Aorta (tissue), 5 donors: ENCODE measurements around the gene FOXC2. TPM values are rescaled to one million over a fixed set of nuclear protein-coding genes. Genes with fewer than 3 reads are reported as not detected.

Experiments
- ATAC-seq: fragments of 200-7000 bp; cut with Tn5 transposase; one replicate; pipeline ENCODE4 v1.9.1; 2022; ENCODE audit warnings: moderate library complexity; ENCODE audit not compliant: low FRiP score
- DNase-seq, 2 donors: peaks; one replicate each; pipeline ENCODE4 v3.0.0-alpha.2; 2020
- H3K27ac ChIP-seq, 2 donors: one replicate each; pipeline ENCODE4 v1.5.1; 2013; ENCODE audit warnings: low read length in 2 of 2, mild to moderate bottlenecking in 2 of 2, moderate library complexity in 2 of 2, control low read depth in 1 of 2, inconsistent platforms in 1 of 2, low read depth in 1 of 2
- H3K27me3 ChIP-seq, 2 donors: one replicate each; pipeline ENCODE4 v1.6.1; 2013; ENCODE audit warnings: control low read depth in 1 of 2, low read length in 1 of 2, mild to moderate bottlenecking in 1 of 2, moderate library complexity in 1 of 2; ENCODE audit not compliant: insufficient read depth in 2 of 2, control insufficient read depth in 1 of 2
- H3K36me3 ChIP-seq, 2 donors: one replicate each; pipeline ENCODE4 v1.6.1; 2013; ENCODE audit warnings: control low read depth in 1 of 2, low read length in 1 of 2, mild to moderate bottlenecking in 1 of 2; ENCODE audit not compliant: insufficient read depth in 2 of 2, control insufficient read depth in 1 of 2
- H3K4me1 ChIP-seq, 2 donors: one replicate each; pipeline ENCODE4 v1.6.1; 2013; ENCODE audit warnings: low read length in 2 of 2, control low read depth in 1 of 2, mild to moderate bottlenecking in 1 of 2, moderate library complexity in 1 of 2; ENCODE audit not compliant: insufficient read depth in 2 of 2, control insufficient read depth in 1 of 2
- H3K4me3 ChIP-seq, 2 donors: one replicate each; pipeline ENCODE4 v1.5.1; 2013; ENCODE audit warnings: low read length in 2 of 2, control low read depth in 1 of 2, mild to moderate bottlenecking in 1 of 2
- H3K9me3 ChIP-seq: one replicate; pipeline ENCODE4 v1.6.1; 2013; ENCODE audit warnings: mild to moderate bottlenecking, low read length; ENCODE audit not compliant: control insufficient read depth
- WGBS, 2 donors: extraction: QIAGEN DNeasy Blood & Tissue Kit; methylation state at CpG; one replicate each; pipeline ENCODE4 v1.1.7; 2013; 5-methylcytosine and 5-hydroxymethylcytosine counted together
- intact Hi-C, 2 donors: fragments of 100-400 bp; cut with DNase I; formaldehyde crosslinking; loops; one replicate each; pipeline versions ENCODE4 v1.14.2 to v1.15.0; 2022
- polyA plus RNA-seq, 2 donors: library from polyadenylated mRNA; stranded (reverse); fragments of 200-250 nt; gene quantifications; one replicate each; pipeline ENCODE4 v1.2.3, GENCODE V29; 2013
- total RNA-seq, 2 donors: library from RNA; stranded (reverse); fragmentation: NEBNext Ultra II Directional; extraction: Animal tissue kit (Norgen Biotek cat#: 25700); gene quantifications; one replicate each; pipeline ENCODE4 v1.2.1, GENCODE V29; 2021
- donor health status: healthy with polysubstance abuse.
- donor health status: Bipolar disorder and iron deficiency.
- donor health status: DM: no; HTN: no; CAD: no.
- donor health status: DM: no; HTN: no; CAD: no.
- donor health status: DM: yes; HTN: yes; CAD: no.

The FOXC2 gene
- total and polyA plus RNA-seq, 4 donors = 8.6 to 45.4 (median 25.9) TPM

DNA sequence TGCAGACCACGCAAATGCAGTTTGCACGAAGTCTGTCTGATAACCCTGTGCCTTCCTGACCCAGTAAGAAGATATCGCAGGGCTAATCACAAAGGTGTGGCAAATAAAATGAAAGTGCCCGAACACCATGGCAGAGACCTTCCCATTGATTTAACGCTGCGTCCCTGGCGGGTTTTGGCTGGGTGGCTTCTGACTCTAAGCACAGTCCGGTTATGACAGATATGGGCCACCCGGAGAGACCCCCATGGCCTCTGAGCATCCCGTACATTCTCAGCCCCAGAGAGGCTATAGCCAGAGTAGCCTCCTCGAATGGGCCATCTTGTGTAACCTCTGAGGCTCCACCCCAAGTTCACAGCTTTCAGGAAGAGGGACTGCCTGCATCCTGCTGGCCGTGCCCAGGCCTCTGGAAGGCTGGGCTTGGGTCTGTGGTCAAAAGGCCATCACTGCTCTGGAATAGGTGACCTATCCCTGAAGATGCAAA, 5.5 kb downstream of the FOXC2 start:
- no peaks in the 10 kb centered on the region for H3K4me1 ChIP-seq
- peak overlapping the region; percentile 85 to 98 for H3K4me3 ChIP-seq
- DNase-seq = peak in 1 of 2 donors; percentile 52
- intact Hi-C loops = loop anchor here in 1 of 2 donors (5.0 to 10.0 kb wide), 3 partner anchors 170 to 363 kb away; no protein-coding TSS in a partner anchor
- WGBS, 2 donors = 6 to 7% methylated on average over 12 of the region's 12 CpGs
- H3K27ac ChIP-seq = peak overlapping the region; percentile 90 to 92
- no peaks in the 10 kb centered on the region for H3K36me3 ChIP-seq
- no peaks in the 10 kb centered on the region for H3K9me3 ChIP-seq
- no peak for ATAC-seq
- H3K27me3 ChIP-seq = no peaks in the 10 kb centered on the region

DNA sequence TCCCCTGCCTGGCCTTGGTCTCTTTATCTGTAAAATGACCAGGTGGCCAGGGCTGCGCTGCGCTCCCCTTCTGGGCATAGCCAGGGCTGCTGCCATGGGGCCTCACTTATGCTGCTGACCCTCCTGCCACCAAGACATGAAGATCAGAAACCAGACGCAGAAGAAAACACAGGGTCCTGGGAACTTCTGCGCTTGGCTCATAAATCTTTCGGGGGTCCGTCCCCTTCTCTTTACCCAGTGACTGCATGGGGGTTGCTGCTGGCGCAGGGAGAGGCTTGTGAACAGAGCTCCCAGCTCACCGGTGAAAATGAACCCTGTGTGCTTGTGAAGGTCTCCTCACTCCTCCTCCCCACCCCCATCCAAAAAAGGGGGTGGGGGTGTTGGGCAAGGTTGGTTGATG, 6.0 kb downstream of the FOXC2 start:
- Histone ChIP-seq H3K27ac (peak overlapping the region; percentile 63 to 90), H3K9me3 (no peaks in the 10 kb centered on the region), H3K36me3 (no peaks in the 10 kb centered on the region), H3K4me3 (peak overlapping the region in 1 of 2 donors; percentile 8), H3K4me1 (no peaks in the 10 kb centered on the region), H3K27me3 (no peaks in the 10 kb centered on the region)
- no peak for DNase-seq
- intact Hi-C loops = loop anchor here in 1 of 2 donors (5.0 to 10.0 kb wide), 3 partner anchors 170 to 362 kb away; no protein-coding TSS in a partner anchor
- no peak for ATAC-seq
- WGBS, 2 donors = 17 to 24% methylated on average over 8 of the region's 8 CpGs

DNA sequence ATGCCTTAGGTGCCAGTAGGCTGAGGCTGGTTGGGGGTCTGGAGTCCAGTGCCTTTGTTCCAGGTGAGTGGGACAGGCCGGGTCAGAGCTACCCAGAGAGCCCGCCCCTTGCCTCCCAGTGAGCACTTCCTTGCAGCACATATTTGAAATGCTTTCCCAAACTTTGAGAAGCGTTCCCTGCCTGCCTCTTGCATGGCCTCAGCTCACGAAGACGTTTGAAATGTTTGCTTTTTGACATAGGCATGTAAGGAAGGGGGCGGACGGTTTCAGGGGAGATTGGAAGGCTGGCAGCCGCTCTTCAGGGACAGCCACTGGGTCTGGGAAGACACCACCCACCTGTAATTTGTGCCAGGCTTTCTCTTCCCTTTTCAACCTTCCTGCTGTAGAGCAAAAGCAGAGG, 6.6 kb downstream of the FOXC2 start:
- peak overlapping the region; percentile 63 to 90 for H3K27ac ChIP-seq
- intact Hi-C loops = loop anchor here in 1 of 2 donors (5.0 to 10.0 kb wide), 3 partner anchors 169 to 362 kb away; no protein-coding TSS in a partner anchor
- no peaks in the 10 kb centered on the region for H3K36me3 ChIP-seq
- H3K4me3 ChIP-seq = peak overlapping the region in 1 of 2 donors; percentile 8
- H3K9me3 ChIP-seq = no peaks in the 10 kb centered on the region
- H3K27me3 ChIP-seq = no peaks in the 10 kb centered on the region
- 2 to 5% methylated on average over 8 of the region's 8 CpGs for WGBS, 2 donors
- ATAC-seq (no peak), DNase-seq (no peak)
- no peaks in the 10 kb centered on the region for H3K4me1 ChIP-seq

DNA sequence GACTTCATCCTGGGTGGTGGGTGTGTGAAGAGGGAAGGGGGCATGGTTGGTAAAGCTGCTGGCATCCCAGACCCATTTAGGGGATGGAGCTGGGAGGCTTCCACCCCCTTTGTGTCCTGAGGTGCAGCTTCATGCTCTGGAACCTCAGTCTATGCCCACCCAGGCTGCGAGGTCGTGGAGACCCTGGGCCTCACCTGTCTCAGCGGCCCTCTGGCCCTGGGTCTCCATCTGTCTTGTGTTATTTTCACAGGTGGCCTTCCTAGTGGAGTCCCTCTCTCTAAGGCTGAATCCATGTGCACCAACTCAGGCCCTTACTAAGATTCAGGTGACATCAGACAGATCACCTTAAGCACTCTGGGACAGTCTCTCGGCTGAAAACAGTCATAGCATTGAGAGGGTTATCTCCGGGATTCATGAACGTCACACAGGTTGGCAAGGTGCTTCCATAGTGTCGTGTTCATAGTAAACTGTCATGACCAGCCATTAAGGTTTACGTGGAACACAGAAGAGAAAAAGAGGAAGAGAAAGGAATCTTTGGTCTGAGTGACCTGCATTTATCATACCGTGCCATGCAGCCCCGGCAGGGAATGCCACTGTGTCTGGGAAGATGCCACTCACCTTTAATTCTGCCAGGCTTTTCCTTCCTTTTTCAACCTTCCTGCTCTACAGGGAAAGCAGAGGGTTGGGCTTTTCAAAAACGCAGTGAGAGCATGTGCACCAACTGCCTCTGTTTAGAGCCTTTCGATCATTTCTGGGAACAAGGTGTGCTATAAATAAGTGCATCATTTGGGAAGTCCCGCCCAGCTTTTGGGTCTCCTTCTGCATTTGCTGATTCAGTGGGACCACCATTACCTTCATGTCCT, 7.2 kb downstream of the FOXC2 start:
- intact Hi-C loops = loop anchor here (2.0 to 10.0 kb wide), 4 partner anchors 168 to 487 kb away; no protein-coding TSS in a partner anchor
- Histone ChIP-seq H3K36me3 (no peaks in the 10 kb centered on the region), H3K27me3 (no peaks in the 10 kb centered on the region), H3K4me3 (no peak overlapping the region), H3K27ac (peak overlapping the region; percentile 20 to 90), H3K4me1 (no peaks in the 10 kb centered on the region), H3K9me3 (no peaks in the 10 kb centered on the region)
- WGBS, 2 donors = 14 to 16% methylated on average over 13 of the region's 13 CpGs
- DNase-seq (no peak), ATAC-seq (no peak)

DNA sequence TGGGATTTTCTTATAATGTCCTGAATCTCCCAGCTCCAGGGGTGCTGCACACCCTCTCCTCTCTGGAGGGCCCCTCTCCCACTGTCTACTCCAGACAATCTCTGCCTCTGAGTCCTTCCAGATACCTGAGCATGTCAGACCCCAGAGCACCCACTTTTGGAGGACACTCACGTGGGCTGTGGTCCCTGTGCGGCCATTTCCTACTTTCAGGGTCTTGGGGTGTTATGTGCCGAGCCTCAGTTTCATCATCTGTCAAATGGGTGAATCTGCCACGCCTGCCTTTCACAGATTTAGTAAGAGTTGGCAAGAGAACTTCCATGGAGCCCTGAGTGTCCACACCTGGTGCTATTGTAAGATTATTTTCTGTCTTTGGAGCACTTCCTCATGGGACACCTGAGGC, 8.0 kb downstream of the FOXC2 start:
- DNase-seq (no peak), ATAC-seq (no peak)
- H3K9me3 ChIP-seq = no peaks in the 10 kb centered on the region
- H3K27ac ChIP-seq = peak overlapping the region; percentile 20 to 90
- WGBS, 2 donors = 62 to 66% methylated on average over 4 of the region's 4 CpGs
- H3K27me3 ChIP-seq = no peaks in the 10 kb centered on the region
- H3K36me3 ChIP-seq = no peaks in the 10 kb centered on the region
- H3K4me3 ChIP-seq = no peak overlapping the region
- H3K4me1 ChIP-seq = no peaks in the 10 kb centered on the region
- intact Hi-C loops = loop anchor here (2.0 to 10.0 kb wide), 10 partner anchors 38 to 553 kb away; no protein-coding TSS in a partner anchor

DNA sequence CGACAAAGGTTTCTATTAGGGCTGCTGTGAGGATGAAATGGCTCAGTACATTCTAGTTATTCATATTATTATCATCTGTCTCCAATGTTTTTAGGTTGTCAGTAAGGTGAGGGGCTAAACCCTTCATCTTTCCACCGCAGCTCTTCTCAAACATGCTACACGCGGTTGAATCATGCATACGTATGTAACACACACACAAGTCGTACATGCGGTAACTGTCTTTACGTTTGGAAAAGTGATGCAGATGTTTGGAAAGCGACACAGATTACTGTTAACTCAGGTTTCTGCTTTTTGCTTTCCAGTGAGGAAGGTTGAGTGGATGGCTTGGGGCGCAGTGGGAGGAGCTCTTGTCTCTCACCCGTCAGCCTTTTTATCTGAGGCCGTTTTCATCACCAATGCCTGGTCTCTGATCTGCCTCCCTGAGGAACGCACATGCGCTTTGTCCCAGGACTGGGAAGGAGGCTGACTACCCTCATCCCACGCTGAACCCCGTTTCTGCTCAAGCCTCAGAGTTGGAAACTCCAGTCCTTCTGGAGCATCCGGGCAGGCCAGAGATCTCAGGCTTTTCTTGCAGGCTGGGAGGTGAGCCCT, 8.6 kb downstream of the FOXC2 start:
- Histone ChIP-seq H3K27ac (peak overlapping the region; percentile 20 to 90), H3K27me3 (no peaks in the 10 kb centered on the region), H3K9me3 (no peaks in the 10 kb centered on the region), H3K36me3 (no peaks in the 10 kb centered on the region), H3K4me1 (no peaks in the 10 kb centered on the region), H3K4me3 (no peak overlapping the region)
- intact Hi-C loops = loop anchor here (2.0 to 10.0 kb wide), 9 partner anchors 37 to 552 kb away; no protein-coding TSS in a partner anchor
- WGBS, 2 donors = 31 to 39% methylated on average over 17 of the region's 17 CpGs
- no peak for DNase-seq
- ATAC-seq = no peak

DNA sequence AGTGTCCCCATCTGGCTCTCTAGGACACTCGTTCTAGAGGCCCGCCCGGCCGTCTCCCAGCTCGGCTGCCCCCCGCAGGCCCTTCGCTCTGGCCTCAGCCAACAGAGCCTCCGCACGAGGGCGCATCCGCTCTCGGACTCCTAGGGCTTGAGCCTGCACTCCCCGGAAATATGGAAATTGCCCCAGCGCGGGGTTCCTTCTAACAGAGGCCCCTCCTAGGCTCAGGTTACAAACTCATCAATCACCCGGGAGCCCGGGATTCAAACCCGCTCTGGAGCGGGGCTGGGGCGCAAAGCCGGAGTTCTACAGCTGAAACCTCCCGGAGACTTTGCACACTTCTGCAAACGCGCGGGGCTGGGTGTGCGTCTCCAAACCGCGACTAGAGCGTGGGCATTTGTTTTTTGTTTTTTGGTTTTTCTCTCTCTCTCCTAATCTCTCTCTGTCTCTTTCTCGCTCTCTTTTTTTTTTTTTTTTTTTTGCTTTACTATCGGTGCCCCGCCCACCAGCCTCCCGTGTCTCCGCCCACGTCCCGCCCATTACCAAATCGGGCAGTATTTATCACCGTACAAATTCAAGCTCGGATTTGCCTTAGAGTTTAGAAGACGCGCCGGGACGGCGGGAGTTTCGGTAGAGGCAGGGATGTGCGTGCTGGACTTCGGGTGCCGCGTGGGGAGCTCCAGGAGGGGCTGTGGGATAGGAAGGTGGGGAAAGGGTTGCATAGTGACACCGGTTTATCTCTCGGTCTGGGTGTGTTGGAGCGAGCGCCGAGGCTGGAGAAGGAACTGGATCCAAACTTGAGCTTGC, 9.3 kb downstream of the FOXC2 start:
- peak; percentile 83 for ATAC-seq
- H3K36me3 ChIP-seq = no peaks in the 10 kb centered on the region
- peak overlapping the region; percentile 28 to 52 for H3K4me3 ChIP-seq
- peak overlapping the region; percentile 96 to 98 for H3K27ac ChIP-seq
- DNase-seq = peak; percentile 94 to 96
- no peaks in the 10 kb centered on the region for H3K4me1 ChIP-seq
- 1% methylated on average over 53 to 54 of the region's 54 CpGs for WGBS, 2 donors
- intact Hi-C loops = loop anchor here (1.0 to 10.0 kb wide), 11 partner anchors 36 to 551 kb away; no protein-coding TSS in a partner anchor
- no peaks in the 10 kb centered on the region for H3K9me3 ChIP-seq
- H3K27me3 ChIP-seq = no peaks in the 10 kb centered on the region
